ENCODE measurements around the gene PHKG2. TPM values are rescaled to one million over a fixed set of nuclear protein-coding genes. Genes with fewer than 3 reads are reported as not detected.

PHKG2 gene
- polyA plus RNA-seq, 1 donor (not counting 4 experiments of a cell fraction or from before 2014, with no cell fraction given): 31.8 TPM

GRCh38 chr16:30723725-30724355 is 24.4 kb upstream of the PHKG2 start:
- Histone ChIP-seq H3K4me3 (ENCODE audit: control insufficient read depth in 2 of 3, extremely low read depth in 1 of 3, insufficient read depth in 2 of 3, low read depth in 1 of 3, low read length in 3 of 3) (no peak overlapping the region), H3K4me2 (ENCODE audit: control insufficient read depth, extremely low read depth, insufficient read depth, low read depth, low read length) (no peak overlapping the region), H3K79me2 (ENCODE audit: control insufficient read depth, insufficient read depth, low read length) (peaks cover 45% of the 10 kb centered on the region), H2AFZ (ENCODE audit: control insufficient read depth, low read length) (no peak overlapping the region), H3K9ac (ENCODE audit: control insufficient read depth, extremely low read depth, insufficient read depth, low read length) (no peak overlapping the region), H3K4me1 (ENCODE audit: control insufficient read depth, extremely low read depth, insufficient read depth, low read length) (no peaks in the 10 kb centered on the region), H3K36me3 (ENCODE audit: control insufficient read depth in 2 of 2, extremely low read depth in 1 of 2, insufficient read depth in 2 of 2, low read length in 2 of 2) (peaks cover 54 to 55% of the 10 kb centered on the region in 2 experiments), H3K9me1 (ENCODE audit: control insufficient read depth, extremely low read depth, insufficient read depth, low read length) (no peaks in the 10 kb centered on the region), H4K20me1 (ENCODE audit: control insufficient read depth, extremely low read depth, insufficient read depth, low read length) (no peaks in the 10 kb centered on the region), H3K9me3 (ENCODE audit: control insufficient read depth, low read depth, low read length) (no peaks in the 10 kb centered on the region), H3K27ac (ENCODE audit: control insufficient read depth, insufficient read depth, low read length) (no peak overlapping the region), H3K27me3 (ENCODE audit: control insufficient read depth, extremely low read depth, insufficient read depth, low read length) (no peaks in the 10 kb centered on the region)
- no peak for FAIRE-seq
- dilution Hi-C loops (cut with MboI; ENCODE audit: extremely low pct_ligation_motif_present, low sequenced_read_pairs): no loop called here
- DNase-seq (ENCODE audit: low read depth, low spot score): no peak
- TF ChIP-seq CTCF (optimal IDR thresholded peaks at IDR 0.05 in 1 of 3, IDR thresholded peaks at IDR 0.05 in 1 of 3, conservative IDR thresholded peaks at IDR 0.05 in 1 of 3; ENCODE audit: extremely low read depth in 1 of 3, insufficient read depth in 2 of 3, low read length in 3 of 3) (no peak), EZH2 (IDR thresholded peaks at IDR 0.05; ENCODE audit: low read length) (no peak)

- H3K79me2 ChIP-seq (ENCODE audit: control insufficient read depth, insufficient read depth, low read length): peaks cover 39% of the 10 kb centered on the region
- DNase-seq (ENCODE audit: low read depth, low spot score) (no peak), FAIRE-seq (no peak)
- H2AFZ ChIP-seq (ENCODE audit: control insufficient read depth, low read length): no peak overlapping the region
- H3K27ac ChIP-seq (ENCODE audit: control insufficient read depth, insufficient read depth, low read length): no peak overlapping the region
- no peaks in the 10 kb centered on the region for H3K9me3 ChIP-seq (ENCODE audit: control insufficient read depth, low read depth, low read length)
- no peak overlapping the region for H3K4me2 ChIP-seq (ENCODE audit: control insufficient read depth, extremely low read depth, insufficient read depth, low read depth, low read length)
- H3K27me3 ChIP-seq (ENCODE audit: control insufficient read depth, extremely low read depth, insufficient read depth, low read length): no peaks in the 10 kb centered on the region
- dilution Hi-C loops (cut with MboI; ENCODE audit: extremely low pct_ligation_motif_present, low sequenced_read_pairs): no loop called here
- no peaks in the 10 kb centered on the region for H3K4me1 ChIP-seq (ENCODE audit: control insufficient read depth, extremely low read depth, insufficient read depth, low read length)
- TF ChIP-seq CTCF (optimal IDR thresholded peaks at IDR 0.05 in 1 of 3, IDR thresholded peaks at IDR 0.05 in 1 of 3, conservative IDR thresholded peaks at IDR 0.05 in 1 of 3; ENCODE audit: extremely low read depth in 1 of 3, insufficient read depth in 2 of 3, low read length in 3 of 3) (no peak), EZH2 (IDR thresholded peaks at IDR 0.05; ENCODE audit: low read length) (no peak)
- H3K36me3 ChIP-seq (ENCODE audit: control insufficient read depth in 2 of 2, extremely low read depth in 1 of 2, insufficient read depth in 2 of 2, low read length in 2 of 2): peaks cover 56 to 57% of the 10 kb centered on the region in 2 experiments
- no peaks in the 10 kb centered on the region for H4K20me1 ChIP-seq (ENCODE audit: control insufficient read depth, extremely low read depth, insufficient read depth, low read length)
- no peak overlapping the region for H3K4me3 ChIP-seq (ENCODE audit: control insufficient read depth in 2 of 3, extremely low read depth in 1 of 3, insufficient read depth in 2 of 3, low read depth in 1 of 3, low read length in 3 of 3)
- no peak overlapping the region for H3K9ac ChIP-seq (ENCODE audit: control insufficient read depth, extremely low read depth, insufficient read depth, low read length)
- no peaks in the 10 kb centered on the region for H3K9me1 ChIP-seq (ENCODE audit: control insufficient read depth, extremely low read depth, insufficient read depth, low read length)
Measured at GRCh38 chr16:30724641-30725417, 23.4 kb upstream of the PHKG2 start.

Measured in keratinocyte (primary cell).